ENCODE data around the gene SDK2. TPM values are rescaled to one million over a fixed set of nuclear protein-coding genes. Genes with fewer than 3 reads are reported as not detected.

The SDK2 gene
- total and polyA plus RNA-seq, 2 experiments from 2014 or later, result 0.74 to 5.1 TPM

DNA sequence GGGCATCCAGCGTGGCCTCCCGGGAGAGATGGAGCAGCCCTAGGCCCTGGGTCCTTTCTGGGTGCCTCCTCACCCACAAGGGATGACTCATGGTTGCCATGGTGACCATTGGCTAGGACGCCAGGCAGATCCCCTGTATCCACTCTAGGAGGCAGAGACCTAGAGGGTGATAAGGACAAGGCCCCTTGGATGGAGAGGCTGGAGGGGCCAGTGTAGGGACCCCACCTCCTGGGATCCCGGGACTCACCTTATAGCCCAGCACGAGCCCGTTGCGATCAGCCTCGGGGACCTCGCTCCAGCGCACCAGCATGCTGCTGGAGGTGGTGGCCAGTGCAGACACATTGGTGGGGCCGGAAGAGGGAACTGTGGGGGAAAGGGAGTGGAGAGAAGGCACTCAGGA is 250.3 kb downstream of the SDK2 start (continued):
- TF ChIP-seq ZNF462 (CRISPR knock-in tag; IDR thresholded peaks at IDR 0.05) (no peak), ETS1 (IDR thresholded peaks at IDR 0.05) (no peak), STAT1 (IDR thresholded peaks at IDR 0.05; ENCODE audit: unreplicated experiment) (no peak)

- DNase-seq (ENCODE audit: low spot score) (no peak), ATAC-seq (no peak)
- Histone ChIP-seq H3K36me3 (ENCODE audit: insufficient read depth) (no peaks in the 10 kb centered on the region), H3F3A (replicated peaks; ENCODE audit: low read depth) (no peaks in the 10 kb centered on the region), H3K4me1 (ENCODE audit: insufficient read depth) (no peaks in the 10 kb centered on the region), H3K4me3 (no peak overlapping the region), H3K9me2 (ENCODE audit: insufficient read depth) (no peaks in the 10 kb centered on the region), H3K27ac (ENCODE audit: low read depth) (no peak overlapping the region), H3K79me2 (replicated peaks; ENCODE audit: insufficient read depth) (no peaks in the 10 kb centered on the region), H3K27me3 (ENCODE audit: insufficient read depth) (no peaks in the 10 kb centered on the region), H3K4me2 (no peak overlapping the region), H4K20me1 (replicated peaks; ENCODE audit: insufficient read depth) (no peaks in the 10 kb centered on the region), H2AFZ (no peak overlapping the region)
- Mint-ChIP-seq H3K36me3 (ENCODE audit: low read depth) (no peaks in the 10 kb centered on the region), H3K4me3 (no peak overlapping the region), H3K27me3 (ENCODE audit: insufficient read depth, low read depth, poor library complexity) (peaks cover 10% of the 10 kb centered on the region), H3K27ac (no peak overlapping the region), H3K4me1 (peaks cover 1% of the 10 kb centered on the region; the same call in 1 of the 3 replicates), H3K9me3 (no peaks in the 10 kb centered on the region)
- TF ChIP-seq ZNF114 (CRISPR knock-in tag; IDR thresholded peaks at IDR 0.05) (no peak), EZH2 (IDR thresholded peaks at IDR 0.05; ENCODE audit: low read depth, unreplicated experiment) (no peak), NANOG (IDR thresholded peaks at IDR 0.05; ENCODE audit: borderline replicate concordance) (no peak), ZNF462 (CRISPR knock-in tag; IDR thresholded peaks at IDR 0.05) (no peak), JUNB (IDR thresholded peaks at IDR 0.05; ENCODE audit: unreplicated experiment) (no peak), ZNF331 (CRISPR knock-in tag; IDR thresholded peaks at IDR 0.05; ENCODE audit: low read depth) (no peak), STAT1 (IDR thresholded peaks at IDR 0.05; ENCODE audit: unreplicated experiment) (no peak)
Observed at GRCh38 chr17:73393381-73393780, 250.9 kb downstream of the SDK2 start.
